Rectal smooth muscle tissue (tissue), 1 donor: ENCODE measurements around the gene CRX.
"Not testable (repeated sequence)": the region's sequence is repeated elsewhere in the genome, so short reads cannot be mapped to it uniquely, and the experiment has no call there.

ENCODE experiments used
- H3K27ac ChIP-seq: one replicate; pipeline ENCODE4 v1.7.0; 2013; ENCODE audit warnings: low read depth, low read length, inconsistent platforms
- H3K27me3 ChIP-seq: one replicate; pipeline ENCODE4 v1.7.0; 2013; ENCODE audit warnings: low read length; ENCODE audit not compliant: control insufficient read depth, insufficient read depth
- H3K36me3 ChIP-seq: one replicate; pipeline ENCODE4 v1.7.0; 2013; ENCODE audit warnings: low read length; ENCODE audit not compliant: control insufficient read depth, insufficient read depth
- H3K4me1 ChIP-seq: one replicate; pipeline ENCODE4 v1.7.0; 2013; ENCODE audit warnings: low read length; ENCODE audit not compliant: control insufficient read depth, insufficient read depth
- H3K4me3 ChIP-seq: one replicate; pipeline ENCODE4 v1.7.0; 2013; ENCODE audit warnings: low read length
- H3K9ac ChIP-seq: one replicate; pipeline ENCODE4 v1.7.0; 2013; ENCODE audit warnings: low read length

Gene CRX

DNA sequence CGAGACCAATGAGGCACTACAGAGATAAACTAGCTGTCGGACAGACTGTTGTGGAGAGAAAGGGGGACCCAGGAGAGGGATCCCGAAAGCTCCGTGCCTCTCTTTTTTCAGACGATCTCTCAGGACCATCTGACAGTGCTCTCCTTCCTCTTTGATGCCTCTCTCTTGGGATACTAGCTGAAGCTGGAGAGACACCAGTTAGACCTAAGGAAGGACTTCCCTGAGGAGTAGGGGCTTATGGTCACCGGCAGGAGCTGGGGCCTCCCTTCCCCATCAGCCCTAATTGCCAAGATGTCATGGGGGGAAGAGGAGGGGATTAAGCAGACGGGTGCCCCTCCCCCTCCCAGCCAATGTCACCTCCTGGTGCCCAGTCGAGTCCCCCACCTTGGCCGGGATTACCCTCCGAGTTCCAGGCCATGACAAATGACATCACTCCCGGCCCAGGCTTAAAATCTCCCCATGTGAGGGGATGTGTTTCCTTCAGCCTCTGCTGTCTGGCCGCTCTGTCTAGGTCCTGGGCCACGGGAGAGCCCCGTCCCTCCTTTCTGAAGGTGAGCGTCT, at the start of gene CRX:
CRX (plus strand) TSS at position 478 of the 561 bp plus-strand sequence. CDS start 12,507 bp downstream, outside the sequence.
- H3K4me1 ChIP-seq: no peaks in the 10 kb centered on the region
- H3K9ac ChIP-seq: no peak within 1 kb of the TSS
- no peak within 1 kb of the TSS for H3K4me3 ChIP-seq
- no peak within 1 kb of the TSS for H3K27ac ChIP-seq
- no peaks in the 10 kb centered on the region for H3K36me3 ChIP-seq
- H3K27me3 ChIP-seq: peaks cover 2% of the 10 kb centered on the region

DNA sequence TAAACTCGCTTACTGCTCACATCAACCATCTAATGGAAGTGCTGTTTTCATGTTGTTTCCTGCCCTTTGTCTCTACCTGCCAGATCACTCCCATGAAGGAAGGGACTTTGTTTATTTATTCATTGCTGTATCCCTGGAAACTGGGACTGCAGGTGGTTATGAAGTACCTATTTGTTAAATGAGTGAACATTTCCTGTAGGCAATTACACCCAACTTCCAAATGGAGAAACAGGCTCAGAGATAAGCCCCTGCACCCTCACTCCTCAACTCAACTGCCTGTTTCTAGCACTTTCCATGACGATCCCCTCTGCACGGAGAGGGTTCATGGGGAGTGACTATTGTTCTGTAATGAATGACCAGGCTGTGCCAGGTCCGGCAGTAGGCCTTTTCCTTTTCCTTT, 45.2 kb upstream of the CRX start:
- Histone ChIP-seq H3K27ac (no peak overlapping the region), H3K36me3 (peaks cover 10% of the 10 kb centered on the region), H3K27me3 (no peaks in the 10 kb centered on the region), H3K4me1 (peaks cover 10% of the 10 kb centered on the region), H3K4me3 (no peak overlapping the region), H3K9ac (no peak overlapping the region)

DNA sequence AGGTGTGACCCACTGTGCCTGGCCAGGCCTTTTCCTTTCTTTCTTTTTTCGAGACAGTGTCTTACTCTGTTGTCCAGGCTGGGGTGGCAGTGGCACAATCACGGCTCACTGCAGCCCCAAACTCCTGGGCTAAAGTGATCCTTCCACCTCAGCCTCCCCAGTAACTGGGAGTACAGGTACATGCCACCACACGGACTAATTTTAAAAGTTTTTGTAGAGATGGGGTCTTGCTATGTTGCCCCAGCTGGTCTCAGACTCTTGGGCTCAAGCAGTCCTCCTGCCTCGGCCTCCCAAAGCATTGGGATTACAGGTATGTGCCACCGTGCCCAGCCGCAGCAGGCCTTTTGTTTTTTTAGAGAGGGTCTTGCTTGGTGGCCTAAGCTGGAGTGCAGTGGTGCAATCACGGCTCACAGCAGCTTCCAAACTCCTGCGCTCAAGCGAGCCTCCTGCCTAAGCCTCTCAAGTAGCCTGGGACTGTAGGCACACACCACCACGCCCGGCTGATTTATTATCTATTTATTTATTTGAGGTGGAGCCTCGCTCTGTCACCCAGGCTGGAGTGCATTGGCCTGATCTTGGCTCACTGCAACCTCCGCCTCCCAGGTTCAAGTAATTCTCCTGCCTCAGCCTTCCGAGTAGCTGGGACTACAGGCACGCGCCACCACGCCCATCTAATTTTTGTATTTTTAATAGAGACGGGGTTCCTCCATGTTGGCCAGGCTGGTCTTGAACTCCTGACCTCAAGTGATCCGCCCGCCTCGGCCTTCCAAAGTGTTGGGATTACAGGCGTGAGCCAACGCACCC, 44.3 kb upstream of the CRX start:
- Histone ChIP-seq H3K4me3 (peak overlapping the region; percentile 69), H3K4me1 (peaks cover 13% of the 10 kb centered on the region), H3K27ac (peak overlapping the region; percentile 99), H3K36me3 (peaks cover 12% of the 10 kb centered on the region)
- not testable (repeated sequence) for H3K9ac ChIP-seq, H3K27me3 ChIP-seq

DNA sequence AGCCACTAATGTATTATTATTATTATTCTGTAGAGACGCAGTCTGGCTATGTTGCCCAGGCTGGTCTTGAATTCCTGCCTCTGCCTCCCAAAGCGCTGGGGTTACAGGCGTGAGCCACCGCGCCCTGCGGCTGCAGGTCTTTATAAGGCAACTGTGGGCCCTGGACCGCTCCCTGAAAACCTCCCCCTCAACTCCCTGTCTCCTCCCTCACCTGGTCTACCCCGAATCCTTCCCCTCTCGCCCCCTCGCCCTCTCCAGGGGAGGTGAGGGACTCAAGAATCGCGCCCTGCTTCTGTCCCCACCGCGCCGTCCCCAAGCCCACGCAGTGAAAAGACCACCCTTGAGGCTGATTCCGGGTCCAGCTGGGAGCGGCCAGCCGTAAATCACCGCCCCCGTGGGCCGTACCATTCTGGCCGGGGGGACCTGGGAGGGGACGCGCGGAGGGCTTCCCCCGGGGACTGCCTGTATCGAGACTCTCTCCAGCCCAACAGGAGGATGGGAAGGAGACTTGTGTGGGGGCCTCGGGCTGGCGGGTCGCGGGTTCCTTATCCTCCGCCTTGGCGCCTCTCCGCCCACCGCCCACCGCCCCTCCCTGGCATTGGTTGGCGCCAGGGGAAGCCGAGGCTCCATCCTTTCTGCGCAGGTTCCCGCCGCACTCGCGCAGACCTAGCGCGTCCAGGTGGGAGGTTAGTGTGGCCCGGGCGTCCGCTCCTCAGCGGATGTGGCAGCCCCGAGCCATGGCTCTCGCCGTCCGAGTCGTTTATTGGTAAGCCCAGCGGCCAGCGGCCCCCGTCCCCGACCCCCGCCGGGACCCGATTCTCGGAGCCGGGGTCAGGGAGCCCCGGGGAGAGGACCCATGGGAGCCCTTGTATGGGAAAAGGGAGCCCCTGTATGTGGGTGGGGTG, 43.4 kb upstream of the CRX start, which contains the start of gene SELENOW:
SELENOW (plus strand) TSS at position 655 of the 905 bp plus-strand sequence; CDS start at position 738, 83 bp downstream.
- Histone ChIP-seq H3K4me3 (peak within 1 kb of the TSS; percentile 69), H3K27ac (peak within 1 kb of the TSS; percentile 99), H3K9ac (peak within 1 kb of the TSS; percentile 81), H3K36me3 (peaks cover 13% of the 10 kb centered on the region), H3K27me3 (no peaks in the 10 kb centered on the region), H3K4me1 (peaks cover 13% of the 10 kb centered on the region)

DNA sequence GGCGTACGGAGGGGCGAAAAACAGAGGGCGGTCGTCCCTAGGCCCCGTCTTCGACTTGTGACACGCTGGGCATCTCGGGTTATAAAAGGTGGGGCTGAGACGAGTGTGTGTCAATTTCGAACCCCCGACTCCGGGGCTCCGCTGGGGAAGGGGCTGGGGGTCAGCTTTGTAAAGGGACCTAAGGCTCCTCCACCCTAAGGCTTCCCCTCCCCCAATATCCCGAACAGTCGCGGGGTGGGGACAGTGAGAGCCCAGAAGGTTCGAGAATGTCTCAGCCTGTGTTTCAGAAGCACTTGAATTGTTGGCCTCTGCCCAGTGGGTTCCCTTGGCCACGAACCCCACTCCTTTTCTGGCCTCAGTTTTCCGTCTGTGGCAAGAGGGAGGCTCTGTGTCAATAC, 42.8 kb upstream of the CRX start:
- peak overlapping the region; percentile 69 for H3K4me3 ChIP-seq
- H3K27me3 ChIP-seq: no peaks in the 10 kb centered on the region
- H3K36me3 ChIP-seq: peaks cover 17% of the 10 kb centered on the region
- peak overlapping the region; percentile 76 for H3K9ac ChIP-seq
- peaks cover 13% of the 10 kb centered on the region for H3K4me1 ChIP-seq
- peak overlapping the region; percentile 99 for H3K27ac ChIP-seq

DNA sequence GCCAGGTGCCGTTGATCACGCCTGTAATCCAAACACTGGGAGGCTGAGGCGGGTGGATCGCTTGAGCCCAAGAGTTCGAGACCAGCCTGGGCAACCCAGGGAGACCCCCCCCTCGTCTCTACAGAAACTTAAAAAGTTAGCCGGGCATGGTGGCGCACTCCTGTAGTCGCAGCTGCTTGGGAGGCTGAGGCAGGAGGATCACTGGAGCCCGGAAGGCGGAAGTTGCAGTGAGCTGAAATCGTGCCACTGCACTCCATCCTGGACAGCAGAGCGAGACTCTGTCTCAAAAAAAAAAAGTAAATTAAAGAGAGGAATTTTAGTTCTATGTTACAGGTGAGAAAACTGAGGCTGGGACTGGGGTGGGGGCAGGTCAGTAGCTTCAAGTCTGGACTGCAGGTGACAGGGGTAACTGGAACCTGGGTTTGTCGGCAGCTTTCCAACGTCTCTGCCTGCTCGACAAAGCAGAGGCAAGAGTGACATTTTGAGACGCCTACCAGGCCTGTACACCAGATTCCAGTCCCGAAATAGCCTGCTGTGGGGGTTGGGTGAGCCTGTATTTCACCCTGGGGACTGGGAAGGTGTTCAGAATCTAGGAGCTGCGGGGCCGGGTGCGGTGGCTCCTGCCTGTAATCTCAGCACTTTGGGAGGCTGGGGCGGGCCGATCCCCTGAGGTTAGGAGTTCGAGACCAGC, 42.1 kb upstream of the CRX start:
- Histone ChIP-seq H3K4me1 (peaks cover 13% of the 10 kb centered on the region), H3K36me3 (peaks cover 23% of the 10 kb centered on the region), H3K27ac (peak overlapping the region; percentile 99), H3K4me3 (peak overlapping the region; percentile 69), H3K9ac (no peak overlapping the region), H3K27me3 (no peaks in the 10 kb centered on the region)

DNA sequence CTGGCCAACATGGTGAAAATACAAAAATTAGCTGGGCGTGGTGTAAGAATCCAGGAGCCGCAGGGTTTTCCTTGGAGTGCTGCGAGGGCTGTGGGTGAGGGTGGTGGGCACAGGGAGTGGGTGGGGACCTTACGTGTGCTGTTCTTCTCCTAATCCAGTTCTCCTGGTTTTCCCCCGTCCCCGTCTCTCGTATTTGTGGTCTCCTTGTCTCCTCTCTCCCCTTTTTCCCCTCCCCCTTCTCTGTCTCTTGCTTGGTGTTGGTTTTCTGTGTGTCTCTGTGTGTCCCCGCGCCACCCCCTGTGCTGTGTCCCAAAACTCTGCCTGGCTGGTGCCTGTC, 41.6 kb upstream of the CRX start:
- H3K27ac ChIP-seq: peak overlapping the region; percentile 99
- H3K36me3 ChIP-seq: peaks cover 23% of the 10 kb centered on the region
- no peak overlapping the region for H3K9ac ChIP-seq
- H3K4me1 ChIP-seq: peaks cover 13% of the 10 kb centered on the region
- H3K4me3 ChIP-seq: peak overlapping the region; percentile 69
- no peaks in the 10 kb centered on the region for H3K27me3 ChIP-seq

DNA sequence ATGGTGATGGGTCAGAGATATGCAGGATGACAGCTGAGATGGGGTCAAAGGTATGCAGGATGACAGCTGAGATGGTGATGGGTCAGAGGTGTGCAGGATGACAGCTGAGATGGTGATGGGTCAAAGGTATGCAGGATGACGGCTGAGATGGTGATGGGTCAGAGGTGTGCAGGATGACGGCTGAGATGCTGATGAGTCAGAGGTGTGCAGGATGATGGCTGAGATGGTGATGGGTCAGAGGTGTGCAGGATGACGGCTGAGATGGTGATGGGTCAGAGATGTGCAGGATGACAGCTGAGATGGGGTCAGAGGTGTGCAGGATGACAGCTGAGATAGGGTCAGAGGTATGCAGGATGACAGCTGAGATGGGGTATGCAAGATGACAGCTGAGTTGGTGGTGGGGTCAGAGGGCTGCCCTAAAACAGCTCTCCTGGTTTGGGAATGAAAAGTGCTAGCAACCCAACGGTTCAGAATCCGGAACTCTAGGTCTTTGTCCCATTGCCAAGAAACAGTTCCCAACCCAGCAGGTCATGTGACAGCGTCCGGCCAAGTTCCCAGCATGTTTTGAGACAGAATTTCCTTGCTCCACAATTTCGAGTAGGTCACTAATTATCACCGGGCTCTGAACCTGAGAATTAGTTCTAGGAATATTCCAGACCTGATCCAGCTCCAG, 40.0 kb upstream of the CRX start:
- Histone ChIP-seq H3K4me1 (peaks cover 13% of the 10 kb centered on the region), H3K9ac (no peak overlapping the region), H3K27ac (no peak overlapping the region), H3K36me3 (peaks cover 29% of the 10 kb centered on the region), H3K27me3 (no peaks in the 10 kb centered on the region), H3K4me3 (peak overlapping the region; percentile 35)

DNA sequence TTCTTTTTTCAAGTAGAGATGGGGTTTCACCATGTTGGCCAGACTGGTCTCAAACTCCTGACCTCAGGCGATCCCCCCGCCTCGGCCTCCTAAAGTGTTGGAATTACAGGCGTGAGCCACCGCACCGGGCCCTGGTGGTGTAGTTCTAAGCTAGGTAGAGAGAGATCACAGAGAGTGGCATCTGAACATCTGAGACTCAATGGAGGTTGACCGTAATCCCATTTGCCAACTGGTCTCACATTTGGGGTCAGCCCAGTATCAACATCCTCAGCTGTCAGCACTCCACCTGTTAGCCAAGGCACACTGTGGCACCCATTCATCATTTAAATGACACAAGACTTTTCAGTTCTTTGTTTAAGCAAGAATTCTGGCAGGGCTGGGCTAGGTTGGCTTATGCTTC, 35.2 kb upstream of the CRX start:
- no peak overlapping the region for H3K4me3 ChIP-seq
- H3K4me1 ChIP-seq: peaks cover 3% of the 10 kb centered on the region
- H3K9ac ChIP-seq: no peak overlapping the region
- H3K27ac ChIP-seq: no peak overlapping the region
- H3K27me3 ChIP-seq: no peaks in the 10 kb centered on the region
- peaks cover 21% of the 10 kb centered on the region for H3K36me3 ChIP-seq

DNA sequence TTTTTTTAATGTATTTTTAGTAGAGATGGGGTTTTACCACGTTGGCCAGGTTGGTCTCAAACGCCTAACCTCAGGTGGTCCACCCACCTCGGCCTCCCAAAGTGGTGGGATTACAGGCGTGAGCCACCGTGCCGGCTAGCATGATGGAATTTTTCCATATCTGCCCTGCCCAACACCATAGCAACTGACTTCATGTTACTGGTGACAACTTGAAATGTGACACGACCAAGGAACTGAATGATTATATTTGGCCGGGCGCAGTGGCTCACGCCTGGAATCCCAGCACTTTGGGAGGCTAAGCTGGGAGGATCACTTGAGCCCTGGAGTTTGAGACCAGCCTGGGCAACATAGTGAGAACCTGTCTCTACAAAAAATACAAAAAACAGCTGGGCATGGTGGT, 34.4 kb upstream of the CRX start:
- not testable (repeated sequence) for H3K27ac ChIP-seq, H3K4me1 ChIP-seq, H3K4me3 ChIP-seq, H3K9ac ChIP-seq, H3K27me3 ChIP-seq
- peaks cover 19% of the 10 kb centered on the region for H3K36me3 ChIP-seq

DNA sequence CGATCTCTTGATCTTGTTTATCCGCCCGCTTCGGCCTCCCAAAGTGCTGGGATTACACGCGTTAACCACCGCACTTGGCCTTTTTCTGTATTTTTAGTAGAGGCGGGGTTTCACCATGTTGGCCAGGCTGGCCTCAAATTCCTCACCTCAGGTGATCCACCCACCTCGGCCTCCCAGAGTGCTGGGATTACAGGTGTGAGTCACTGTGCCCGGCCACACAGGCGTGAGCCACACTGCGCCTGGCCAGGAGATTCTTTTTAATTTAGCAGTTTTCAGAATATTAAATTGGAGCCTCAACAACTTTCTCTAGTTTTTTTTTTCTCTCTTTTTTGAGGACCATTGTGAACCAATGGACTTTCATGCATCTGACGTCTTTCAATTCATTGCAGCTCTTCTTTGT, 31.9 kb upstream of the CRX start:
- not testable (repeated sequence) for H3K27ac ChIP-seq, H3K4me1 ChIP-seq, H3K27me3 ChIP-seq, H3K4me3 ChIP-seq, H3K36me3 ChIP-seq, H3K9ac ChIP-seq
